Fibroblast of mammary gland (primary cell): ENCODE measurements around the gene PREX1.

Source experiments
- DNase-seq: peaks from one replicate; pipeline ENCODE4 v3.0.0-alpha.2; 2010; ENCODE audit warnings: low read depth
- H3K4me3 ChIP-seq: 2 replicates; pipeline ENCODE4 v1.5.1; 2011; ENCODE audit warnings: low read depth, mild to moderate bottlenecking, low read length, moderate library complexity; ENCODE audit not compliant: control insufficient read depth
- TF ChIP-seq, protein P1 (sequence below): conservative IDR thresholded peaks from 2 replicates; pipeline ENCODE4 v1.5.1; 2011; ENCODE audit warnings: low read depth, low read length, inconsistent platforms; ENCODE audit not compliant: control insufficient read depth, insufficient read depth

Gene PREX1

GRCh38 chr20:48583171-48583570 lies 244.6 kb downstream of the PREX1 start:
- no peak overlapping the region for H3K4me3 ChIP-seq
- no peak for DNase-seq
- TF ChIP-seq, protein P1, sequence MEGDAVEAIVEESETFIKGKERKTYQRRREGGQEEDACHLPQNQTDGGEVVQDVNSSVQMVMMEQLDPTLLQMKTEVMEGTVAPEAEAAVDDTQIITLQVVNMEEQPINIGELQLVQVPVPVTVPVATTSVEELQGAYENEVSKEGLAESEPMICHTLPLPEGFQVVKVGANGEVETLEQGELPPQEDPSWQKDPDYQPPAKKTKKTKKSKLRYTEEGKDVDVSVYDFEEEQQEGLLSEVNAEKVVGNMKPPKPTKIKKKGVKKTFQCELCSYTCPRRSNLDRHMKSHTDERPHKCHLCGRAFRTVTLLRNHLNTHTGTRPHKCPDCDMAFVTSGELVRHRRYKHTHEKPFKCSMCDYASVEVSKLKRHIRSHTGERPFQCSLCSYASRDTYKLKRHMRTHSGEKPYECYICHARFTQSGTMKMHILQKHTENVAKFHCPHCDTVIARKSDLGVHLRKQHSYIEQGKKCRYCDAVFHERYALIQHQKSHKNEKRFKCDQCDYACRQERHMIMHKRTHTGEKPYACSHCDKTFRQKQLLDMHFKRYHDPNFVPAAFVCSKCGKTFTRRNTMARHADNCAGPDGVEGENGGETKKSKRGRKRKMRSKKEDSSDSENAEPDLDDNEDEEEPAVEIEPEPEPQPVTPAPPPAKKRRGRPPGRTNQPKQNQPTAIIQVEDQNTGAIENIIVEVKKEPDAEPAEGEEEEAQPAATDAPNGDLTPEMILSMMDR = no peak

DNA sequence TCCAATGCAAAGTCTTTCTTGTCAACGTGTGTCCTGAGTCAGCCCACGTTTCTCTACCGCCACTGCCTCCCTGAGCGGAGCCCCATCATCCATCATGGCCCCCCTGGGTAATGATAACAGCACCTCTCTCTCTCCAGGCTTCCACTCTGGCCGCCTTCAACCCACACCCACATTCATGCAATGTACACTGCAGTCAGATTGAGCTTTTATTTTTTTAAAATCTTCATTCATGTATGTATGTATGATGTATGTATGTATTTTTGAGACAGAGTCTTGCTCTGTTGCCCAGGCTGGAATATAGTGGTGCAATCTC lies 245.2 kb downstream of the PREX1 start:
- H3K4me3 ChIP-seq = no peak overlapping the region
- DNase-seq = no peak
- TF ChIP-seq, protein P1 = no peak

DNA sequence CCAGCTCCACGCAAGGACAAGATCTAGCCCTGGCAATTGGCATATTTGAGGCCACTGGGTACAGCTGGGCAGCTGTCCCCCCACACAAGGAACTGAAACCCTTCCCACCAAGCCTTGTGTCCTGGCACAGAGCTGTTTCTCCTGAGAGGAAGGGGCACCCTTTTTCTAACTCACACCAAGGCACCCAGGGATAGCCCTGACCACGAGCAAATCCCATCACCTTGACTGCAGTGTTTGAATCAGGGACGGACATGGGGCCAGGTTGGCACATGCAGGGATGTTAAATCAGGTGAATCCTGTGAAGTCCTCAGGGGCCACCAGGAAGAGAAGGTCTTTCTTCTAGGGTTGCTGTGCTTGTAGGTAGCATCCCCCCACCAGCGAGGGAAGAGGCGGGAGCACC lies 246.6 kb downstream of the PREX1 start:
- no peak overlapping the region for H3K4me3 ChIP-seq
- no peak for DNase-seq
- TF ChIP-seq, protein P1 = no peak

DNA sequence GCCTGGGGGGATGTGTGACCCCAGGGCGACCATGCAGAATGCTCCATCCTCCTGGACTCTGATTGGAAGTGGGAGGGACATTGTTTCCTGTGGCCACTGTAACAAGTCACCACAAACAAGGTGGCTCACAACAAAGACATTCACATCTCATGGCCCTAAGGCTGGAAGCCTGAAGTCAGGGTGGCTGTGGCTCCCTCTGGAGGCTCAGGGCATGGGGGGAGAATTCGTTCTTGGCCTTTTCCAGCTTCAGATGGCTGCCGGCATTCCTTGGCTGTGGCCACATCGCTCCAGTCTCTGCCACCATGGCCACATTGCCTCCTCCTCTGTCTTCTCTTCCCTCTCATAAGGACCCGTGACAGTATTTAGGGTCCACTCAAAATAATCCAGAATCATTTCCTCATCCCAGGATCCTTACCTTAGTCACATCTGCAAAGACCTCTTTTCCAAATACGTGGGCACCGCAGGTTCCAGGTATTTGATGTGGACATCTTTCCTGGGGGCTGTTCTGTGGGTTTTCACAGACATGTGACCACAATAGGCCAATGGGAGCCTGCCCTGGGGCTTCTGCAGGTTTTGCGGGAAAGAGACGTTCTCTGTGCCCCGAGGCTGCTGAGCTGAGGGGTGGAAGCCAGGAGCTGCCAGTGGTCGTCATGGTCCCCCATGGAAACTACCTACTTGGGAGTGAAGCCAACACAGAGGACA lies 249.3 kb downstream of the PREX1 start:
- TF ChIP-seq, protein P1 = no peak
- no peak overlapping the region for H3K4me3 ChIP-seq
- DNase-seq = no peak

DNA sequence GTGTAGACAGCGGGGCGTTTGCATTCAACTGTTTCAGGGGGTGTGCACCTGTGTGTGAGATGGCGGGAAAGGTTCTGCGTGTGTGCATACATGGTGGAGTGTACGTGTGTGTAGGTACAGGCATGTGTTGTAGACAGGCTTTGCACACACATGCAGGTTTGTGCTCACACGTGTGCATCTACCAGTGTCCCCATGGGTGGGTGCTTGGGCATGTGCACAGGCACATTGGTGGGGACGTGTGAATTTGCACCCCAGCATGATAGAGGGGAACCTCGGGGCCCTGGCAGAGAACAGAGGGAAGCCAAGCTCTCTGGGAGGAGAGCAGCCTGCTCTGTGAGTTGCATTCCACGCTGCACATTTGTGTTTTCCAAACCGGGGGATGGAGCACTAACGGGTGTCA lies 250.2 kb downstream of the PREX1 start:
- TF ChIP-seq, protein P1 = no peak
- DNase-seq = no peak
- no peak overlapping the region for H3K4me3 ChIP-seq

DNA sequence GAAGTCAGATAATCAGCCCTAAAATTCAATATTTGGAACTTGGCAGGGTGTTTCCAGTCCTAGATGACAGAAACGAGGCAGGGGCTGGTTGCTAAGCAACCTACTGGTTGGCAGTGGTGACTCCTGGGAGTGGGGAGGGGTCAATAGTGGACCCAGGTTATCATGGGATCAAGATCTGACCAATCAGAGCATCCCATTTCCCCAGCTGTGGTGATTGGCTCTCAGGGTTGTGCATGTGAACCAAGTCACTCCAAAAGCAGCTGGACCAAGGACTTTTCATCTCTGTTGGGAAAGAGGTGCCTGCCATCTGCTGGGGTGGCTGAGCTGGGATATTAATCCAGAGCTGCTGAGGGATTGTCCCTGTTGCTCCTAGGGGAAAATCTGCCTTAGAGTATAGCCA lies 253.4 kb downstream of the PREX1 start:
- peak; percentile 14 for DNase-seq
- TF ChIP-seq, protein P1 = no peak

More for the DNA sequence above, 253.4 kb downstream of the PREX1 start:
- no peak overlapping the region for H3K4me3 ChIP-seq
